Activated T-helper 17 cell treated with anti-CD3 and anti-CD28 coated beads, Interleukin-2, amount 50 U/mL, for 72 hours (primary cell): ENCODE results near the gene SORCS3. TPM values are rescaled to one million over a fixed set of nuclear protein-coding genes. Genes with fewer than 3 reads are reported as not detected.

Source experiments
- ATAC-seq: fragments of 150-1000 bp; cut with Tn5 transposase; replicated peaks from 2 replicates; pipeline ENCODE4 v1.10.0; 2021; ENCODE audit warnings: mild to moderate bottlenecking, moderate library complexity
- H3K27ac Mint-ChIP-seq: one replicate; pipeline ENCODE4 v1.8.0; 2022; ENCODE audit warnings: mixed read lengths
- H3K27me3 Mint-ChIP-seq: one replicate; pipeline ENCODE4 v1.8.0; 2022; ENCODE audit warnings: mixed read lengths
- H3K36me3 Mint-ChIP-seq: one replicate; pipeline ENCODE4 v1.8.0; 2022; ENCODE audit warnings: low read depth, mild to moderate bottlenecking, mixed read lengths
- H3K4me1 Mint-ChIP-seq: one replicate; pipeline ENCODE4 v1.8.0; 2022; ENCODE audit warnings: mixed read lengths
- H3K4me3 Mint-ChIP-seq: one replicate; pipeline ENCODE4 v1.8.0; 2022; ENCODE audit warnings: mild to moderate bottlenecking, mixed read lengths
- H3K9me3 Mint-ChIP-seq: one replicate; pipeline ENCODE4 v1.8.0; 2022; ENCODE audit warnings: mixed read lengths
- total RNA-seq, 2 donors: library from RNA; stranded (reverse); gene quantifications; one replicate each; pipeline ENCODE4 v1.2.3, GENCODE V29; 2022

SORCS3 gene
- total RNA-seq, 2 donors from 2014 or later, result not detected

- no peak for ATAC-seq
- H3K4me3 Mint-ChIP-seq, result no peak overlapping the region
Observed at GRCh38 chr10:104937567-104937966, 296.5 kb downstream of the SORCS3 start.

DNA sequence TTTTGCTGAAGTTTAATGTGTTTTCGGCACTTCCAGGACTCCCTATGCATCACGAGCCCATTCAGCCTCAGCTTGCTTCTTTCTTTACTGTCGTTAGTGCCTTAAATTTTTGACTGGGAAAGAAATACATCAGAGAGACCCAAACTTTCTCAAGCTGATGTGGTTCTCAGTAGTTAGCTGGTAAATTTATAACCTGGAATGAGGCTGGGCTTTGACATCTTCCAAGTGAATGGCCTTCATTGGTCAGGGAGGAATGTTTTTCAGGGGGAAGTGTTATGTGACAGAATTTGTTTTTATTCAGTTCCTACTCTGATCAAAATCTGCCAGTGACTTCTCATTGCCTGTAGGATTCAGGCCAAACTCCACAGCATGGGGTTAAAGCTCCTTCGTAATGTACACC, 296.9 kb downstream of the SORCS3 start:
- Mint-ChIP-seq H3K36me3 (no peaks in the 10 kb centered on the region), H3K4me1 (peaks cover 15% of the 10 kb centered on the region), H3K4me3 (no peak overlapping the region), H3K27me3 (no peaks in the 10 kb centered on the region), H3K27ac (no peak overlapping the region), H3K9me3 (peaks cover 3% of the 10 kb centered on the region)
- ATAC-seq, result no peak

More at GRCh38 chr10:104937567-104937966, 296.5 kb downstream of the SORCS3 start:
- Mint-ChIP-seq H3K4me1 (peaks cover 15% of the 10 kb centered on the region), H3K27me3 (no peaks in the 10 kb centered on the region), H3K36me3 (no peaks in the 10 kb centered on the region), H3K27ac (no peak overlapping the region), H3K9me3 (peaks cover 3% of the 10 kb centered on the region)

DNA sequence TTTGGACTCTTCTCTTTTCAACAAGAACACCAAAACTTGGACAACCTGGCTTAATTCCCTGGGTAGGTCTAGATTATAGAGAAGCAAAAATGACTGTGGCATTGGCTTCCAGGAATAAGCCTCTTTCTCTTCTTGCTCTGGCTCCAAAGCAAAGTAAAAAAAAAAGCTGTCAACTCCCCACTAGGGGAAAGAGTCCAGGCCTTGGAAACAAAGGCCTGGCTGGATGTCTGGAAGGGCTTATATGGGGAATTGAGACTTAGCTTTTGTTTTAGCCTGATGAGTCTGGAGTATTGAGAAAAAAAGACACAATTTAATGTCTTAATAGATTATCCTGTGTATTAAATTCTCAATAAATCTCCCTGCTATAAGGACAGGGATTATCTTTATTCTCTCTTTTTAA, 300.6 kb downstream of the SORCS3 start:
- no peak overlapping the region for H3K27ac Mint-ChIP-seq
- ATAC-seq, result no peak
- peaks cover 3% of the 10 kb centered on the region for H3K9me3 Mint-ChIP-seq
- H3K27me3 Mint-ChIP-seq, result no peaks in the 10 kb centered on the region
- no peak overlapping the region for H3K4me3 Mint-ChIP-seq
- peaks cover 6% of the 10 kb centered on the region for H3K4me1 Mint-ChIP-seq
- no peaks in the 10 kb centered on the region for H3K36me3 Mint-ChIP-seq

DNA sequence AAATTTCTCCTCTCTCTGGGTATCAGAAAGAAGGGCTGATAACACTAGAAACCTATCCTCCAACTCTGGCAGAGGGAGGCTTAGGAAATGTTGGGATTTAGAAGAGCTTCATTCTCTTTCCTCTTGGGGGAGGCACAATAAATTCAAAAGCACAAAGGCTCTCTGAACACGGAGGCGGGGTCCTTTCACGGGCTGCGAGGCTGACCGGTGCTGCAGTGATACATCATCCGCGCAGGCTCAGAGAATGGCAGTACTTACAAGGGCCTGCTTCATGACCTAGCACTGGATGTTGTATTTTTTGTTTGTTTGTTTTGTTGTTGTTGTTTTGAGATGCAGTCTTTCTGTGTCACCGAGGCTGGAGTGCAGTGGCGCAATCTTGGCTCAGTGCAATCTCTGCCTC, 306.2 kb downstream of the SORCS3 start:
- Mint-ChIP-seq H3K27me3 (no peaks in the 10 kb centered on the region), H3K9me3 (no peaks in the 10 kb centered on the region), H3K4me1 (no peaks in the 10 kb centered on the region), H3K36me3 (no peaks in the 10 kb centered on the region), H3K27ac (no peak overlapping the region), H3K4me3 (no peak overlapping the region)
- no peak for ATAC-seq

DNA sequence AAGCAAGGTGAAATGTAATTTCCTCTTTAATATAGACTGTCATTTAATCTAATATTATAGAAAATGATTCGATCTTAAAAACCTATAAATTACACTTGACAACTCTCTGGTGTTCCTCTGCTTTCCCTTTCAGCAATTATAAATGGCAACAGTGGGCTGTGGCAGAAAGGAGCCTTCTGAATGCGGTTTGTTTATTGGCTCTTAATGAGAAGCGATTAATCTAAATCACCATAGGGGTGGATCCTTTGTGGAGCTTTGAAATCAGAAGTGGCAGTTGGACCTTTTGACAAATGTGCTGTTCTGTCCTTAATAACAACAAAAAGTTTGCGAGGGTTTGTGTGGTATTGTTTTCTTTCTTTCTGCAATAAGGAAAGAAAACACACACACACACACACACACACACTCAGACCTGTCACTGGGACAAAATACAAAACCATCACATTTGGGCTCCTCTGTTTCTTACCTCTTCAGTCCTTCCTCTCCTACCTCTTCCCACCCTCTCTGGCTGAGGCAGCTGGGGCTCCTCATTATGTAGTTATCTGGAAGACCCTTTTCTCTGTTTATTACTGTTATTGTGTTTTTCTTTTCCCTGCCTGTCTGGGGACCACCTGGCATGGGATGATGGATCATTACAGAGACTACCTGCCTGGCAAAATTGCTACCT, 316.2 kb downstream of the SORCS3 start:
- no peak overlapping the region for H3K4me3 Mint-ChIP-seq
- H3K9me3 Mint-ChIP-seq, result no peaks in the 10 kb centered on the region
- H3K4me1 Mint-ChIP-seq, result no peaks in the 10 kb centered on the region
- ATAC-seq, result no peak
- no peak overlapping the region for H3K27ac Mint-ChIP-seq
- H3K36me3 Mint-ChIP-seq, result no peaks in the 10 kb centered on the region
- peaks cover 4% of the 10 kb centered on the region for H3K27me3 Mint-ChIP-seq

GRCh38 chr10:104966563-104967297, 325.6 kb downstream of the SORCS3 start:
- H3K4me1 Mint-ChIP-seq, result no peaks in the 10 kb centered on the region
- H3K9me3 Mint-ChIP-seq, result no peaks in the 10 kb centered on the region
- no peak overlapping the region for H3K27ac Mint-ChIP-seq
- H3K4me3 Mint-ChIP-seq, result no peak overlapping the region
- ATAC-seq, result no peak
- H3K36me3 Mint-ChIP-seq, result no peaks in the 10 kb centered on the region
- no peaks in the 10 kb centered on the region for H3K27me3 Mint-ChIP-seq

DNA sequence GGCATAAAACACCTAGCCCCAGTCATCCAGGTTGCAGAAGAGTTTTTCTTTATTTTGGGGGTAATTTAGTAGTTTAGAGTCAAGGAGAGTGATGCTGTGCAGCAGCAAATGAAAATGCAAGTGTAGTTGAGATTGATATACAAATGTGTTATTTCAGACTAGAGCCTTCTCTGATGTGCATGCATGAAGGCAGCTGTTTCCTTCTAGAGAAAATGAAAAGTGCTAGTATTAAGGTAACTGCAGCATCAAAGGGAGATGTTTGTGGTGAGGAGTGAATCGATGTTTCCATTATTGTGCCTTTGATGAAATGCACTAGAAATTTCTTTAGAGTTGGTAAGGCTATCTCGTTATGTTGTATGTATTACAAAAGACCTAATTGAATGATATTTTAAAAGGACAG, 339.3 kb downstream of the SORCS3 start:
- no peaks in the 10 kb centered on the region for H3K27me3 Mint-ChIP-seq
- H3K9me3 Mint-ChIP-seq, result no peaks in the 10 kb centered on the region
- no peak for ATAC-seq
- no peak overlapping the region for H3K27ac Mint-ChIP-seq
- H3K4me1 Mint-ChIP-seq, result no peaks in the 10 kb centered on the region
- H3K36me3 Mint-ChIP-seq, result no peaks in the 10 kb centered on the region
- no peak overlapping the region for H3K4me3 Mint-ChIP-seq

- no peak overlapping the region for H3K4me3 Mint-ChIP-seq
- H3K27ac Mint-ChIP-seq, result no peak overlapping the region
- H3K9me3 Mint-ChIP-seq, result no peaks in the 10 kb centered on the region
- ATAC-seq, result no peak
- no peaks in the 10 kb centered on the region for H3K36me3 Mint-ChIP-seq
- H3K4me1 Mint-ChIP-seq, result no peaks in the 10 kb centered on the region
- H3K27me3 Mint-ChIP-seq, result no peaks in the 10 kb centered on the region
Observed at GRCh38 chr10:104981995-104982394, 340.9 kb downstream of the SORCS3 start.

- Mint-ChIP-seq H3K27ac (no peak overlapping the region), H3K36me3 (no peaks in the 10 kb centered on the region), H3K27me3 (no peaks in the 10 kb centered on the region), H3K4me1 (no peaks in the 10 kb centered on the region), H3K9me3 (no peaks in the 10 kb centered on the region), H3K4me3 (no peak overlapping the region)
- ATAC-seq, result no peak
Observed at GRCh38 chr10:104988686-104989085, 347.6 kb downstream of the SORCS3 start.

GRCh38 chr10:104989880-104990279, 348.8 kb downstream of the SORCS3 start:
- H3K27ac Mint-ChIP-seq, result no peak overlapping the region
- no peaks in the 10 kb centered on the region for H3K27me3 Mint-ChIP-seq
- no peaks in the 10 kb centered on the region for H3K9me3 Mint-ChIP-seq
- H3K4me3 Mint-ChIP-seq, result no peak overlapping the region
- no peak for ATAC-seq
- no peaks in the 10 kb centered on the region for H3K4me1 Mint-ChIP-seq
- H3K36me3 Mint-ChIP-seq, result no peaks in the 10 kb centered on the region

GRCh38 chr10:104993085-104993484, 352.0 kb downstream of the SORCS3 start:
- Mint-ChIP-seq H3K9me3 (no peaks in the 10 kb centered on the region), H3K27me3 (peaks cover 3% of the 10 kb centered on the region), H3K27ac (no peak overlapping the region), H3K4me1 (no peaks in the 10 kb centered on the region), H3K36me3 (no peaks in the 10 kb centered on the region), H3K4me3 (no peak overlapping the region)
- ATAC-seq, result no peak

GRCh38 chr10:105001269-105001668, 360.2 kb downstream of the SORCS3 start:
- H3K27ac Mint-ChIP-seq, result no peak overlapping the region
- no peaks in the 10 kb centered on the region for H3K36me3 Mint-ChIP-seq
- H3K27me3 Mint-ChIP-seq, result peaks cover 8% of the 10 kb centered on the region
- no peak for ATAC-seq
- H3K9me3 Mint-ChIP-seq, result no peaks in the 10 kb centered on the region
- H3K4me1 Mint-ChIP-seq, result no peaks in the 10 kb centered on the region
- H3K4me3 Mint-ChIP-seq, result no peak overlapping the region

DNA sequence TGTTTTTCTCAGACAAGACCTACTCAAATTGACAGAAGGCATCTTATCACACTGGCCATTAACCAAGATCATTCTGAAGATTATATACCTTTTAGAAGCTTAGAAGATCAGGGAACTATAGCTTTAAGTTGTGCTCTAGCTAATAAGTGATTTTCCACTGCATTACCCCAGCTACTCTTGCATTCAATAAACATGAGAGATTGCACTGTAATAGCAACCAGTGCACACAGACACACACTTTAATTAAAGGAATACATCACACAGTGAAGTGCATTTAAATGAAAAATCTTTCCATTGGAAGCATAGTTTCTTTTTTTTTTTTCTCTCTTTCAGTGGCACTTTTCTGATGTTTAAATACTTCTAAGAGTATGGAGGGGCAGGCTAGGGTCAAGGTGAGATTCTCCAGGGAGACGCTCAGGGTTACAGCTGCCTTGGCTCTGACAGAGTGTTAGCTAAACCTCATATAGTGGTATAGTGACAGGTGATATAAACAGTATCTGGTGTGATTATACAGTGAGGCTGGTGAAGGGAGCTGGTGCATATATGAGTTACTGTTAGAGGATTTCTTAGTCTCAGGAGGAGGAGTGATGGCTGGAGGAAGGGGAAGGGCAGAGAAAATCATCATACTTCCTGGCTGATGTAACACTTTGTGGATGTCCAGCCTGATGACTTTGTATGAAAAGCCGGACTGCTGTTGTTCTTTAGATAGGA, 369.5 kb downstream of the SORCS3 start:
- no peaks in the 10 kb centered on the region for H3K36me3 Mint-ChIP-seq
- H3K4me1 Mint-ChIP-seq, result no peaks in the 10 kb centered on the region
- H3K27ac Mint-ChIP-seq, result no peak overlapping the region
- no peaks in the 10 kb centered on the region for H3K27me3 Mint-ChIP-seq
- no peak for ATAC-seq
- no peak overlapping the region for H3K4me3 Mint-ChIP-seq
- H3K9me3 Mint-ChIP-seq, result peaks cover 4% of the 10 kb centered on the region

GRCh38 chr10:105017116-105017515, 376.0 kb downstream of the SORCS3 start:
- ATAC-seq, result peak; percentile 78
- no peaks in the 10 kb centered on the region for H3K36me3 Mint-ChIP-seq
- H3K27me3 Mint-ChIP-seq, result no peaks in the 10 kb centered on the region
- H3K4me1 Mint-ChIP-seq, result peaks cover 5% of the 10 kb centered on the region
- H3K27ac Mint-ChIP-seq, result no peak overlapping the region
- H3K4me3 Mint-ChIP-seq, result no peak overlapping the region
- peaks cover 4% of the 10 kb centered on the region for H3K9me3 Mint-ChIP-seq

DNA sequence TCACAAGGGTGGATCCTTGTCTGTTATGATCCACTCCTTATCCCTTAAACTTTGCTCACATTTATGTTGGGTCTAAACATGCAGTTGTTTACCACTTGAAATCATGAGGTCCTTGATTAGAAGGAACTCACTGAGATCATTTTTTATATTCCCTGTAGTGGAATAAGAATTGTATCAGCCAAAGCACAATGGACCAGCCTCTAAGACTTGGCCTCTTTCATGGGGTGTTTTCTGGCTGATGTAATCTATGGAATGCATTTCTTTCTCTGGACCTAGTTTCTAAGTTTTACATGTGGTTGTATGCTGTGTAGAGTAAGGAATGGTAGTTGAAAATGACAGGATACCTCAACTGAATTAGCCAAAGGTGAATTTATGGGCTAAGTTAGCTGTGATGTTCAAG, 376.6 kb downstream of the SORCS3 start:
- no peak overlapping the region for H3K27ac Mint-ChIP-seq
- peaks cover 4% of the 10 kb centered on the region for H3K9me3 Mint-ChIP-seq
- no peaks in the 10 kb centered on the region for H3K36me3 Mint-ChIP-seq
- H3K4me1 Mint-ChIP-seq, result peaks cover 5% of the 10 kb centered on the region
- no peak overlapping the region for H3K4me3 Mint-ChIP-seq
- ATAC-seq, result no peak
- no peaks in the 10 kb centered on the region for H3K27me3 Mint-ChIP-seq
